Measurements from ENCODE around the gene IMPA2. TPM values are rescaled to one million over a fixed set of nuclear protein-coding genes. Genes with fewer than 3 reads are reported as not detected.

The IMPA2 gene
- total and polyA plus RNA-seq, 4 experiments from 2014 or later: 4.9 to 9.8 (median 6.5) TPM

DNA sequence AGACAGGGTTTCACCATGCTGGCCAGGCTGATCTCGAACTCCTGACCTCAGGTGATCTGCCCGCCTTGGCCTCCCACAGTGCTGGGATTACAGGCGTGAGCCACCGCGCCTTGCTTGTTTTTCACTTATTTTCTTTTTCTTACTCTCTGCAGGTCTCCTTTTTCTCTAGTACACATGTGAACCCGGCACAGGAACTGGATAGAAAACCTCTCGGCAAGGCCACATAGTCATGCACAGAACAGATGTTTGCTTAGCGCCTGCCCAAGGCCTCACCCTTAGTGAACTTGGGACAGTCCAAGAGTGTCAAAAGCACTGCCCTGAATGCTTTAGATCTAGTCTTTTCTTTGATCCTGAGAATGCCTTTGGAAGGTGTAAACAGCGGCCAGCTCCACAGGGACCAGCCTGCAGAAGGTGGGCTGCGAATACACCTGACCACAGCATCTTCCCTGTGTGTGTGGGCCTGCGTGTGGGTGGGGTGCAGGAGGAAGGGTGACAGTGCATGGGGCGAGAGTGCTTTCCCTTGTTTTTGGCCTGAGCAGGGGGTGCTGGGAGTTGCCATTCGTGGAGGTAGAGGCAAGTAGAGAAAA, 27.0 kb downstream of the IMPA2 start:
- no peak overlapping the region for H3K27ac ChIP-seq (ENCODE audit: low read depth, low read length)
- no peaks in the 10 kb centered on the region for H3K27me3 Mint-ChIP-seq
- intact Hi-C loops (cut with micrococcal nuclease): no loop called here
- H3K4me1 Mint-ChIP-seq: no peaks in the 10 kb centered on the region
- H3K27ac Mint-ChIP-seq: no peak overlapping the region
- no peaks in the 10 kb centered on the region for H3K36me3 ChIP-seq (ENCODE audit: insufficient read depth, low read length)
- H3K9me3 Mint-ChIP-seq: peaks cover 0 to 1% (median 0%) of the 10 kb centered on the region in 8 donors
- ChIA-PET POLR2A (ENCODE audit: partially characterized antibody) (no interaction called here), CTCF (ENCODE audit: partially characterized antibody) (interaction anchor here (1.7 kb wide), 1 partner anchor 12 kb away, joined by 3 read pairs; no protein-coding TSS in a partner anchor)
- H3K27me3 ChIP-seq (ENCODE audit: insufficient read depth, low read length): no peaks in the 10 kb centered on the region
- peak overlapping the region in 1 of 8 donors; percentile 52 for H3K4me3 Mint-ChIP-seq
- no peaks in the 10 kb centered on the region for H3K4me1 ChIP-seq (ENCODE audit: insufficient read depth, low read length)
- H3K4me3 ChIP-seq (ENCODE audit: low read length in 2 of 2): no peak overlapping the region
- H3K36me3 Mint-ChIP-seq: no peaks in the 10 kb centered on the region
- DNase-seq: no peak
- H3K9me3 ChIP-seq (ENCODE audit: control insufficient read depth in 1 of 2, low read length in 2 of 2): no peaks in the 10 kb centered on the region

DNA sequence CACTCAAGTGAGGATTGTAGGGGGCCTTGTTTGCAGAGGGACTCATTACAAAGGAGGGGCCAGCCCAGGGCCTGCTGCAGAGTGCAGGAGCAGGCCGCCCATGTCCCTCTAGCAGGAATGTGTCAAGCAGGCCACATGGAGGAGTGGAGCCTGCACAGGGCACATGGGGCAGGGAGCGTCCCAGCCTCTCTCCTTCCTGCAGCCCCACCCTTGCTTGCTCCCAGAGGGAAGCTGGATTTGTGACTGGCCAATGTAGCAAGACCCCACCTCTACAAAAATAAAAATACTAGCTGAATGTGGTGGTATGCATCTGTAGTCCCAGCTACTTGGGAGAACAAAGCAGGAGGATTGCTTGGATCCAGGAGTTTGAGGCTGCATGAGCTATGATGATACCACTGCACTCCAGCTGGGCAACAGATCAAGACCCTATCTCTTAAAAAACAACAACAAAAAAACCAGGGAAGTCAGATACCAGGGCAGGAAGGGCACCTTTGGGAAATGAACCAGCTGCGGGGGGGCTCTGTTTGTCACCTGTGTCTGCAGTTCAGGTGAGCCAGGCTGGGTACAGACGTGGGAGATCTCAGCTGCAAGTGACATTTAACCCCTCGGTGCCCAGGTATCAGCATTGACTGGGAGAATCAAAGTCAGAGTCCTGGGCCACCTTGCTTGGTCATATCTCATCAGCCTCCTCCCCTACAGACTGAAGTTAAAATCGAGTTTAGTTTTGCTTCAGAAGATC, 27.7 kb downstream of the IMPA2 start:
- Histone ChIP-seq H3K4me3 (ENCODE audit: low read length in 2 of 2) (no peak overlapping the region), H3K27ac (ENCODE audit: low read depth, low read length) (no peak overlapping the region), H3K4me1 (ENCODE audit: insufficient read depth, low read length) (no peaks in the 10 kb centered on the region), H3K9me3 (ENCODE audit: control insufficient read depth in 1 of 2, low read length in 2 of 2) (no peaks in the 10 kb centered on the region), H3K36me3 (ENCODE audit: insufficient read depth, low read length) (no peaks in the 10 kb centered on the region), H3K27me3 (ENCODE audit: insufficient read depth, low read length) (no peaks in the 10 kb centered on the region)
- POLR2A ChIA-PET (ENCODE audit: partially characterized antibody): no interaction called here
- Mint-ChIP-seq H3K9me3 (peaks cover 0 to 1% (median 0%) of the 10 kb centered on the region in 8 donors), H3K36me3 (no peaks in the 10 kb centered on the region), H3K27ac (no peak overlapping the region), H3K4me1 (no peaks in the 10 kb centered on the region), H3K4me3 (no peak overlapping the region), H3K27me3 (no peaks in the 10 kb centered on the region)
- CTCF ChIA-PET (ENCODE audit: partially characterized antibody): interaction anchor here (1.7 kb wide), 1 partner anchor 13 kb away, joined by 3 read pairs; no protein-coding TSS in a partner anchor
- intact Hi-C loops (cut with micrococcal nuclease): no loop called here
- no peak for DNase-seq

DNA sequence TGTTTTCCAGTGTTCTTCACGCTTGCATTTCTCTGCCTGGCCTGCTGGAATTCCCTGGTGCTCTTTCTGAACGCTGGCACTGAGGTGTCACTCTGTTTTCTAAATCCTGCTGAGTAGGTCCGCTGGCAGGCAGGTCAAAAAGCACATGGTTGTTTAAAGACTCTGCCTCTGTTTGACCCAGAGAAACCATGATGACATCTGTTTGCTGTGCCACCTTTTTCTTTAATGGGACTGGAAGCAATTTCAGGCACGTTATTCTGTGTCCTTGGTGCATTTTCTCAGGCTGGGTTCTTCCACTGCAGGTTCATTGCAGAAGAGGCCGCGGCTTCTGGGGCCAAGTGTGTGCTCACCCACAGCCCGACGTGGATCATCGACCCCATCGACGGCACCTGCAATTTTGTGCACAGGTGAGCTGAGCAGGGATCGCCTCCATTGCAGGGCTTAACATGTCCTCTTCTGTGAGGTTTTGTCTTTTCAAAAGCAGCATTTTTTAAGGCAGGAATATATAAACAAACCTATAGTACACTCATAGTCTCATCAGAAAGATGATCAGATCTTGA, 28.4 kb downstream of the IMPA2 start:
- H3K36me3 ChIP-seq (ENCODE audit: insufficient read depth, low read length): no peaks in the 10 kb centered on the region
- Mint-ChIP-seq H3K4me1 (no peaks in the 10 kb centered on the region), H3K27me3 (no peaks in the 10 kb centered on the region), H3K36me3 (no peaks in the 10 kb centered on the region), H3K9me3 (peaks cover 0 to 1% (median 0%) of the 10 kb centered on the region in 8 donors), H3K4me3 (no peak overlapping the region), H3K27ac (no peak overlapping the region)
- POLR2A ChIA-PET (ENCODE audit: partially characterized antibody): no interaction called here
- DNase-seq: no peak
- H3K27ac ChIP-seq (ENCODE audit: low read depth, low read length): no peak overlapping the region
- no peaks in the 10 kb centered on the region for H3K4me1 ChIP-seq (ENCODE audit: insufficient read depth, low read length)
- no peaks in the 10 kb centered on the region for H3K9me3 ChIP-seq (ENCODE audit: control insufficient read depth in 1 of 2, low read length in 2 of 2)
- CTCF ChIA-PET (ENCODE audit: partially characterized antibody): interaction anchor here (0.8 kb wide), 1 partner anchor 72 kb away, joined by 3 read pairs; no protein-coding TSS in a partner anchor
- intact Hi-C loops (cut with micrococcal nuclease): no loop called here
- no peaks in the 10 kb centered on the region for H3K27me3 ChIP-seq (ENCODE audit: insufficient read depth, low read length)
- H3K4me3 ChIP-seq (ENCODE audit: low read length in 2 of 2): no peak overlapping the region

DNA sequence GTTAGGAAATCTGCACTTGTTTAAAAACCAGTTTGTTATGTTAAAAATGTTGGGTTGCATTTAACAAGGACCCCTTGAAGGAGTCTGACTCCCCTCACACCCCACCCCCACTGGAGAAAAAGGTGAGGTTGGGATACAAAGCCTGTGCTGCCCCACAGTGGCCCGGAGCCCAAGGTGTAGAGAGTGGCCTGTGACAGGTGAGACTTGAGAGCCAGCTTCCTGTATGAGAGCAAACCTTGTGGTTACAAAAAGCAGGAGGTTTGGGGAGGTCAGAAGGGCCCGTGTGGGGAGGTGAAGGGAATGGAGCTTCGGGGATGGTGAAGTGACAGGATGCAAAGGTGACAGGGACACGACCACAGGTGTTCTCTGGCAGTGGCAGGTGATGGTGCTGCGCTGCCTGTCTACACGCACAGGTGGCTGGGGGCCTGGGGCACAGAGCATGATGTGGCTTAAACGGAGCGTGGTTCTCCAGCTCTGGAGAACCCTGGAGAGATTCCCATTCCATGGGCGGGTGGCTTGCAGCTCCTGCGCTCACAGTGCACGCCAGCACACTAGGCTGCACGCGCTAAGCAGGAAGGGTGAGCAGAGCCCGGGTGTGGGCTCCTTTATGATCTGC, 29.0 kb downstream of the IMPA2 start:
- H3K9me3 ChIP-seq (ENCODE audit: control insufficient read depth in 1 of 2, low read length in 2 of 2): no peaks in the 10 kb centered on the region
- Mint-ChIP-seq H3K27me3 (no peaks in the 10 kb centered on the region), H3K4me3 (no peak overlapping the region), H3K9me3 (peaks cover 0 to 1% (median 0%) of the 10 kb centered on the region in 8 donors), H3K36me3 (no peaks in the 10 kb centered on the region), H3K27ac (no peak overlapping the region), H3K4me1 (no peaks in the 10 kb centered on the region)
- intact Hi-C loops (cut with micrococcal nuclease): no loop called here
- POLR2A ChIA-PET (ENCODE audit: partially characterized antibody): no interaction called here
- H3K27me3 ChIP-seq (ENCODE audit: insufficient read depth, low read length): no peaks in the 10 kb centered on the region
- H3K4me3 ChIP-seq (ENCODE audit: low read length in 2 of 2): no peak overlapping the region
- H3K36me3 ChIP-seq (ENCODE audit: insufficient read depth, low read length): no peaks in the 10 kb centered on the region
- H3K4me1 ChIP-seq (ENCODE audit: insufficient read depth, low read length): no peaks in the 10 kb centered on the region
- H3K27ac ChIP-seq (ENCODE audit: low read depth, low read length): no peak overlapping the region
- no peak for DNase-seq
- CTCF ChIA-PET (ENCODE audit: partially characterized antibody): interaction anchor here (0.8 kb wide), 1 partner anchor 72 kb away, joined by 3 read pairs; no protein-coding TSS in a partner anchor

DNA sequence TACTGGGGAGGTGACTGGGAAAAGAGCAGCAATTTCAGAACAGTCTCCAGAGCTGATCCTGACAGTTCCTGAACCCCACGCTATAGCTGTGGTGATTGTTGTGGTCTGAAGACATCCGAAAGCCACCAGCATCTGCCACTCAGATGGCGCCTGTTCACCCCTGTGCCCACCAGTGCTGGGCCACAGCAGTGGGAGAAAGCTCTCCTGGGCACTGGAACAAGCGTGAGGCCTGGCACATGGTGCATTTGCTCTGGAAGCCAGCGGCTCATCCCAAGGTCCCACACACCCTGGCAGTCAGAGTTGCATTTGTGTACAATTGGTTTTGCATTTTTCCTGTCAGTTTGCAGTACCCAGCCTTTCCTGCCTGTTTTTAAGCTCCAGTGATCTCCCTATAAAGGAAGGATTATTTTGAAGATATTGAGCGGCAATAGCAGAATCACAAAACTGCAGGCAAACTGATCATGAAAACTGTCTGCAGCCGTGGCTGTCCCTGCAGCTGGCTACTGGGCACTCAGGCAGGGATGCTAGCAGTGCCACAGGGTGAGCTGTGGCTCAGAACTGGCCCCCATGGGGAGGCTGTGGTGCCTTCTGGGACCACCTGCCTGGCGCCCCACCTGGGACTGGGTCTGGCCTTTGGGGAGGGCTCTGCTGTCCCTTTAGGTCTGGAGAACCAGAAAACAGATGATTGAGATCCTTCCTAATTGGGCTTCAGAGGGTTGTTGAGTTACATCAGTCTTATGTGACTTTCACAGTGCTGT, 30.1 kb downstream of the IMPA2 start:
- Histone ChIP-seq H3K27me3 (ENCODE audit: insufficient read depth, low read length) (no peaks in the 10 kb centered on the region), H3K27ac (ENCODE audit: low read depth, low read length) (no peak overlapping the region), H3K9me3 (ENCODE audit: control insufficient read depth in 1 of 2, low read length in 2 of 2) (no peaks in the 10 kb centered on the region), H3K4me3 (ENCODE audit: low read length in 2 of 2) (no peak overlapping the region), H3K36me3 (ENCODE audit: insufficient read depth, low read length) (no peaks in the 10 kb centered on the region), H3K4me1 (ENCODE audit: insufficient read depth, low read length) (no peaks in the 10 kb centered on the region)
- H3K4me1 Mint-ChIP-seq: no peaks in the 10 kb centered on the region
- H3K27me3 Mint-ChIP-seq: no peaks in the 10 kb centered on the region
- intact Hi-C loops (cut with micrococcal nuclease): no loop called here
- no peak for DNase-seq
- H3K4me3 Mint-ChIP-seq: no peak overlapping the region
- H3K36me3 Mint-ChIP-seq: no peaks in the 10 kb centered on the region
- H3K9me3 Mint-ChIP-seq: peaks cover 0 to 1% (median 0%) of the 10 kb centered on the region in 8 donors
- POLR2A ChIA-PET (ENCODE audit: partially characterized antibody): no interaction called here
- CTCF ChIA-PET (ENCODE audit: partially characterized antibody): no interaction called here
- H3K27ac Mint-ChIP-seq: no peak overlapping the region

DNA sequence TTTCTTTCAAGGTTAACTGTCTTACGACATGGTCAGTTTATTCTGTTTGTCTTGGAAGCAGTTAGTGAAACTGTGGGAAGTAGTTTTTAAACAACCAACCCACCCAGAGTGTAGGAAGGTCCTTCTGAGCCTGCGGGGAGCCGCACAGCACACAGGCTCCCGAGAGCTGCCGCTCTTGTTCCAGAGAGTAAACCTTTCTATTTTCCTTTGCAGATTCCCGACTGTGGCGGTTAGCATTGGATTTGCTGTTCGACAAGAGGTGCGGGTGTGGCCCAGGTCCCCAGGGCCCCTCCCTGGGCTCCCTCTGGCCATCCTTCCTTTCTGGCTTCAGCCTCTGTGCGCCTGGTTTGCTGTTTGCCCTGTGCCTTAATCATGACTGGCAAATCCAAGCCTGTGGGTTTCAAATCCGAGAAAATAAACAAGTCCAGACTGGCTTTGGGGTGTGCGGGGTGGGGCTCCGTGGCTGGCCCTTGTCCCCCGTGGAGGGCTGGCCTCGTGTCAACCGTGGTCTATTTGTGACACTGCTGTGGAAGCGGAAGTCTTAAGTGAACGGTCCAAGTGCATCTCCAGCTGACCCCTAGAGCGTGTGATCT, 30.7 kb downstream of the IMPA2 start:
- H3K27me3 ChIP-seq (ENCODE audit: insufficient read depth, low read length): no peaks in the 10 kb centered on the region
- no peaks in the 10 kb centered on the region for H3K27me3 Mint-ChIP-seq
- no peaks in the 10 kb centered on the region for H3K36me3 ChIP-seq (ENCODE audit: insufficient read depth, low read length)
- no peak overlapping the region for H3K4me3 Mint-ChIP-seq
- H3K36me3 Mint-ChIP-seq: peaks cover 0 to under 1% of the 10 kb centered on the region in 2 donors
- H3K4me3 ChIP-seq (ENCODE audit: low read length in 2 of 2): no peak overlapping the region
- POLR2A ChIA-PET (ENCODE audit: partially characterized antibody): no interaction called here
- peaks cover 0 to 1% (median 0%) of the 10 kb centered on the region in 8 donors for H3K9me3 Mint-ChIP-seq
- DNase-seq: no peak
- H3K27ac Mint-ChIP-seq: no peak overlapping the region
- H3K27ac ChIP-seq (ENCODE audit: low read depth, low read length): no peak overlapping the region
- H3K4me1 Mint-ChIP-seq: no peaks in the 10 kb centered on the region
- H3K4me1 ChIP-seq (ENCODE audit: insufficient read depth, low read length): no peaks in the 10 kb centered on the region
- CTCF ChIA-PET (ENCODE audit: partially characterized antibody): interaction anchor here (1.2 to 1.5 kb wide), 2 partner anchors 13 to 74 kb away, joined by 6 to 7 read pairs; no protein-coding TSS in a partner anchor
- intact Hi-C loops (cut with micrococcal nuclease): no loop called here
- no peaks in the 10 kb centered on the region for H3K9me3 ChIP-seq (ENCODE audit: control insufficient read depth in 1 of 2, low read length in 2 of 2)
